ENCODE data around the gene GNG13.

GNG13 gene

DNA sequence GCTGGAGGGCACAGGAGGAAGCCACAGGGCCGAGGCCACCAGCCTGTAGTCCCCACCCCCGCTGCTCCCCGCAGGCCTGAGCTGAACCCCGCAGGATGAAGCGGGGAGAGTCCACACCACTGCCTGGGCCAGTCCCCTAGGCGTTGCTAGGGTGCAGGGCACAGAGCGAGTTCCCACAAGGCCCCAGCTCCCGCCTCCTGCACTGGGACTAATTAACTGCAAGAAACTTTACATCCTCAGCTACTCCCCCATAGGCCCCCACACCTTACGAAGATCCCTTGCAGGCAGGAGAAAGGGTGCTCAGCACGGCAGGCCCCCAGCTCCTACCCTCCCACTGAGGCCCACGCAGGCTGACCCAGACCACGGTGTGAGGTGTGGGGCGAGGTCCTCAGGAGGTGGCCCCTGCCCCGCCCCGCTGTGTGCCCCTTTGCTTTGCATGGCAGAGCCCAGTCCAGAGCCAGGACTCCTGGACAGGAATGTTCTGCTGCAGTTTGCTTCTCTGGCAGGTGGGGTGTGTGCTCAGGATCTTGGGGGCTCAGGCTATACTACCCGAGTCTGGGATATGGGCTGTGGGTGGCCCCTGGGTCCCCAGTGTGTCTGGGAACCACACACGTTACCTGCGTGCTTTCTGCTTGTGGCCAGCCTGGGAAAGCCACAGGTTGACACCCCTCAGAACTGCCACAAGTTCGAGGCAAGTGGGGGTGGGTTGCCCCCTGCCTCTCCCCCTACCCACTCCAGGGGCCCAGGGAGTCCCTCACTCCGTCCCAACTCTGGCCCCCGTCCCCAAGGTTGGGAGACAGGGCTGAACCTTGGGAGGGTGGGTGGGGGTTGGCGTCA lies 1.2 kb downstream of the GNG13 start:
- H3K27me3 ChIP-seq (ENCODE audit: low read length) = no peaks in the 10 kb centered on the region
- no peaks in the 10 kb centered on the region for H3F3A ChIP-seq (ENCODE audit: insufficient read depth)
- no peak overlapping the region for H3K4me3 ChIP-seq (ENCODE audit: insufficient read depth, low read length, poor library complexity, severe bottlenecking)
- H4K20me1 ChIP-seq (ENCODE audit: low read depth, low read length) = no peaks in the 10 kb centered on the region
- no peaks in the 10 kb centered on the region for H3K36me3 ChIP-seq (ENCODE audit: low read length)
- no peak overlapping the region for H2AFZ ChIP-seq (ENCODE audit: low read depth, low read length, severe bottlenecking)
- H3K9ac ChIP-seq (ENCODE audit: low read length) = no peak overlapping the region
- no peak overlapping the region for H3K4me2 ChIP-seq (ENCODE audit: low read depth, low read length, poor library complexity, severe bottlenecking)
- H3K79me2 ChIP-seq (ENCODE audit: insufficient read depth, low read length) = no peaks in the 10 kb centered on the region
- H3K27ac ChIP-seq (ENCODE audit: low read depth, low read length) = no peak overlapping the region
- no peak for TF ChIP-seq EZH2phosphoT487 (conservative IDR thresholded peaks at IDR 0.05; ENCODE audit: low read length)
- TF ChIP-seq, protein P1, sequence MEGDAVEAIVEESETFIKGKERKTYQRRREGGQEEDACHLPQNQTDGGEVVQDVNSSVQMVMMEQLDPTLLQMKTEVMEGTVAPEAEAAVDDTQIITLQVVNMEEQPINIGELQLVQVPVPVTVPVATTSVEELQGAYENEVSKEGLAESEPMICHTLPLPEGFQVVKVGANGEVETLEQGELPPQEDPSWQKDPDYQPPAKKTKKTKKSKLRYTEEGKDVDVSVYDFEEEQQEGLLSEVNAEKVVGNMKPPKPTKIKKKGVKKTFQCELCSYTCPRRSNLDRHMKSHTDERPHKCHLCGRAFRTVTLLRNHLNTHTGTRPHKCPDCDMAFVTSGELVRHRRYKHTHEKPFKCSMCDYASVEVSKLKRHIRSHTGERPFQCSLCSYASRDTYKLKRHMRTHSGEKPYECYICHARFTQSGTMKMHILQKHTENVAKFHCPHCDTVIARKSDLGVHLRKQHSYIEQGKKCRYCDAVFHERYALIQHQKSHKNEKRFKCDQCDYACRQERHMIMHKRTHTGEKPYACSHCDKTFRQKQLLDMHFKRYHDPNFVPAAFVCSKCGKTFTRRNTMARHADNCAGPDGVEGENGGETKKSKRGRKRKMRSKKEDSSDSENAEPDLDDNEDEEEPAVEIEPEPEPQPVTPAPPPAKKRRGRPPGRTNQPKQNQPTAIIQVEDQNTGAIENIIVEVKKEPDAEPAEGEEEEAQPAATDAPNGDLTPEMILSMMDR (IDR thresholded peaks at IDR 0.05; ENCODE audit: insufficient read depth, low read length, poor library complexity, severe bottlenecking) = no peak
- H3K9me2 ChIP-seq (replicated peaks; ENCODE audit: insufficient read depth, low read length) = no peaks in the 10 kb centered on the region
- H3K9me3 ChIP-seq (ENCODE audit: insufficient read depth, low read length) = no peaks in the 10 kb centered on the region

DNA sequence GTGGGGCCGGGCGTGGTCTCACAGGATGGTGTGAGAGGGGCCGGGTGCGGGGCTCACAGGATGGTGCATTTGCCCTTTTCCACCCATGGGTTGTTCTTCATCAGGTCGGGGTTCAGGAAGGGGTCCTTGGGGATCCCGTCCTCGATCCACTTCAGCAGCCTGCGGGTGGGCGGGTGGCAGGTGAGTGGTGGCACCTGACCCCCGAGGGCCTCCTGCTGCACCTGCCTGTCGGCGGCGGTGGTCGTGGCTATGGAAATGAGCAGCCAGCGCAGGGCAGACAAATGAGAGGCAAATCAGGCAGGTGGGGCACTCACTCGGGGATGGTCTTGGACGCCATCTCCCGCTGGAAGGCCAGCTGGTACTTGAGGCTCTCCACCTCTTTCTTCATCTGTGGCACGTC lies 1.9 kb downstream of the GNG13 start:
- Histone ChIP-seq H3K36me3 (ENCODE audit: low read length) (no peaks in the 10 kb centered on the region), H3K9me3 (ENCODE audit: insufficient read depth, low read length) (no peaks in the 10 kb centered on the region), H3K9me2 (replicated peaks; ENCODE audit: insufficient read depth, low read length) (no peaks in the 10 kb centered on the region), H3K4me2 (ENCODE audit: low read depth, low read length, poor library complexity, severe bottlenecking) (no peak overlapping the region), H3K27ac (ENCODE audit: low read depth, low read length) (no peak overlapping the region), H3K79me2 (ENCODE audit: insufficient read depth, low read length) (no peaks in the 10 kb centered on the region), H3K9ac (ENCODE audit: low read length) (no peak overlapping the region), H4K20me1 (ENCODE audit: low read depth, low read length) (no peaks in the 10 kb centered on the region), H3K27me3 (ENCODE audit: low read length) (no peaks in the 10 kb centered on the region), H3K4me3 (ENCODE audit: insufficient read depth, low read length, poor library complexity, severe bottlenecking) (no peak overlapping the region), H3F3A (ENCODE audit: insufficient read depth) (no peaks in the 10 kb centered on the region), H2AFZ (ENCODE audit: low read depth, low read length, severe bottlenecking) (no peak overlapping the region)
- TF ChIP-seq, protein P1 (IDR thresholded peaks at IDR 0.05; ENCODE audit: insufficient read depth, low read length, poor library complexity, severe bottlenecking) = no peak
- no peak for TF ChIP-seq EZH2phosphoT487 (conservative IDR thresholded peaks at IDR 0.05; ENCODE audit: low read length)

DNA sequence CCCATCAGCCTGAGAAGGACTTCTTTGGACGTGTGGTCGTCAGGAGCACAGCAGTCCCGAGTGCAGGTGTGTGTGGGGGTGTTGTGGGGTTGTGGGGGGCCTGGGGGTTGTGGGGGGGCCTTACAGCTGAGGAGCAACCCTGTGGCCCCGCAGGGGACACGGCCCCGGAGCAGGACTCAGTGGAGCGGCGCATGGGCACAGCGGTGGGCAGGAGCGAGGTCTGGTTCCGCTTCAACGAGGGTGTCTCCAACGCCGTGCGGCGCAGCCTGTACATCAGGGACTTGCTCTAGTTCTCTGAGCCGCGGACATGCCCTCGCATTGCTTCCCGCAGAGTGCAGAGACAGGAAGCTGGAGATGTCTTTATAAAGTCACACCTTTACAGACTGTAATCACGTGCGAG lies 2.8 kb downstream of the GNG13 start:
- no peaks in the 10 kb centered on the region for H4K20me1 ChIP-seq (ENCODE audit: low read depth, low read length)
- H3K27ac ChIP-seq (ENCODE audit: low read depth, low read length) = no peak overlapping the region
- H3K4me2 ChIP-seq (ENCODE audit: low read depth, low read length, poor library complexity, severe bottlenecking) = no peak overlapping the region
- H3K9me3 ChIP-seq (ENCODE audit: insufficient read depth, low read length) = no peaks in the 10 kb centered on the region
- no peaks in the 10 kb centered on the region for H3K9me2 ChIP-seq (replicated peaks; ENCODE audit: insufficient read depth, low read length)
- no peaks in the 10 kb centered on the region for H3K27me3 ChIP-seq (ENCODE audit: low read length)
- H3K9ac ChIP-seq (ENCODE audit: low read length) = no peak overlapping the region
- no peak overlapping the region for H3K4me3 ChIP-seq (ENCODE audit: insufficient read depth, low read length, poor library complexity, severe bottlenecking)
- H2AFZ ChIP-seq (ENCODE audit: low read depth, low read length, severe bottlenecking) = no peak overlapping the region
- no peaks in the 10 kb centered on the region for H3F3A ChIP-seq (ENCODE audit: insufficient read depth)
- TF ChIP-seq, protein P1 (IDR thresholded peaks at IDR 0.05; ENCODE audit: insufficient read depth, low read length, poor library complexity, severe bottlenecking) = no peak
- TF ChIP-seq EZH2phosphoT487 (conservative IDR thresholded peaks at IDR 0.05; ENCODE audit: low read length) = no peak
- no peaks in the 10 kb centered on the region for H3K79me2 ChIP-seq (ENCODE audit: insufficient read depth, low read length)
- no peaks in the 10 kb centered on the region for H3K36me3 ChIP-seq (ENCODE audit: low read length)
